Right lobe of liver (tissue), 4 donors: Measurements from ENCODE around the gene PARL.

ENCODE experiments used
- POLR2A ChIP-seq: fragments of 450-650 bp; IDR thresholded peaks from one replicate; pipeline ENCODE4 v1.6.1; 2017; ENCODE audit warnings: antibody characterized with exemption, mild to moderate bottlenecking
- TF ChIP-seq, protein P1 (sequence below), 4 donors: fragments of 200-600 bp in 3 of 4; fragments of 450-650 bp in 1 of 4; IDR thresholded peaks; one replicate each; pipeline versions ENCODE4 v1.5.1 to v1.8.0; 2016 to 2022; ENCODE audit warnings: antibody characterized with exemption in 4 of 4, mild to moderate bottlenecking in 2 of 4
- donor health status: DM: no; HTN: no; CAD: no.
- donor health status: DM: no; HTN: no; CAD: no.
- donor health status: DM: no; HTN: yes; CAD: no.

GRCh38 chr3:183896184-183896583 is 11.5 kb upstream of the PARL start:
- TF ChIP-seq, protein P1, sequence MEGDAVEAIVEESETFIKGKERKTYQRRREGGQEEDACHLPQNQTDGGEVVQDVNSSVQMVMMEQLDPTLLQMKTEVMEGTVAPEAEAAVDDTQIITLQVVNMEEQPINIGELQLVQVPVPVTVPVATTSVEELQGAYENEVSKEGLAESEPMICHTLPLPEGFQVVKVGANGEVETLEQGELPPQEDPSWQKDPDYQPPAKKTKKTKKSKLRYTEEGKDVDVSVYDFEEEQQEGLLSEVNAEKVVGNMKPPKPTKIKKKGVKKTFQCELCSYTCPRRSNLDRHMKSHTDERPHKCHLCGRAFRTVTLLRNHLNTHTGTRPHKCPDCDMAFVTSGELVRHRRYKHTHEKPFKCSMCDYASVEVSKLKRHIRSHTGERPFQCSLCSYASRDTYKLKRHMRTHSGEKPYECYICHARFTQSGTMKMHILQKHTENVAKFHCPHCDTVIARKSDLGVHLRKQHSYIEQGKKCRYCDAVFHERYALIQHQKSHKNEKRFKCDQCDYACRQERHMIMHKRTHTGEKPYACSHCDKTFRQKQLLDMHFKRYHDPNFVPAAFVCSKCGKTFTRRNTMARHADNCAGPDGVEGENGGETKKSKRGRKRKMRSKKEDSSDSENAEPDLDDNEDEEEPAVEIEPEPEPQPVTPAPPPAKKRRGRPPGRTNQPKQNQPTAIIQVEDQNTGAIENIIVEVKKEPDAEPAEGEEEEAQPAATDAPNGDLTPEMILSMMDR (IDR thresholded peaks at IDR 0.05), result no peak
- TF ChIP-seq POLR2A, result no peak
